GM12891 (cell line): ENCODE data around the gene IGFBP6.

ENCODE experiments used
- POLR2A ChIP-seq: IDR thresholded peaks from 2 replicates; pipeline ENCODE4 v1.6.1; 2011; ENCODE audit warnings: low read depth, low read length, control low read depth
- POLR2AphosphoS5 ChIP-seq: IDR thresholded peaks from 2 replicates; pipeline ENCODE4 v1.6.1; 2011; ENCODE audit warnings: low read depth, low read length, control low read depth
- POU2F2 ChIP-seq: IDR thresholded peaks from 2 replicates; pipeline ENCODE4 v1.6.1; 2011; ENCODE audit warnings: low read depth, mild to moderate bottlenecking, control low read depth, low read length, moderate library complexity
- TAF1 ChIP-seq: IDR thresholded peaks from 2 replicates; pipeline ENCODE4 v1.6.1; 2011; ENCODE audit warnings: low read depth, low read length, control low read depth

GRCh38 chr12:53061404-53062010 lies 36.0 kb upstream of the IGFBP6 start:
- TF ChIP-seq TAF1: no peak
- no peak for TF ChIP-seq POLR2A
- TF ChIP-seq POLR2AphosphoS5: no peak
- no peak for TF ChIP-seq POU2F2
